GM12875 (cell line): Measurements from ENCODE around the gene SRC.

Experiments
- H3K4me3 ChIP-seq: one replicate; pipeline ENCODE4 v1.5.1; 2011; ENCODE audit warnings: low read depth, low read length, control low read depth
- TF ChIP-seq, protein P1 (sequence below): IDR thresholded peaks from 2 replicates; pipeline ENCODE4 v1.5.1; 2011; ENCODE audit warnings: low read depth, mild to moderate bottlenecking, control low read depth, inconsistent platforms, low read length, moderate library complexity, borderline replicate concordance; ENCODE audit not compliant: insufficient read depth

The SRC gene

GRCh38 chr20:37397076-37397953 is 51.4 kb downstream of the SRC start:
- TF ChIP-seq, protein P1, sequence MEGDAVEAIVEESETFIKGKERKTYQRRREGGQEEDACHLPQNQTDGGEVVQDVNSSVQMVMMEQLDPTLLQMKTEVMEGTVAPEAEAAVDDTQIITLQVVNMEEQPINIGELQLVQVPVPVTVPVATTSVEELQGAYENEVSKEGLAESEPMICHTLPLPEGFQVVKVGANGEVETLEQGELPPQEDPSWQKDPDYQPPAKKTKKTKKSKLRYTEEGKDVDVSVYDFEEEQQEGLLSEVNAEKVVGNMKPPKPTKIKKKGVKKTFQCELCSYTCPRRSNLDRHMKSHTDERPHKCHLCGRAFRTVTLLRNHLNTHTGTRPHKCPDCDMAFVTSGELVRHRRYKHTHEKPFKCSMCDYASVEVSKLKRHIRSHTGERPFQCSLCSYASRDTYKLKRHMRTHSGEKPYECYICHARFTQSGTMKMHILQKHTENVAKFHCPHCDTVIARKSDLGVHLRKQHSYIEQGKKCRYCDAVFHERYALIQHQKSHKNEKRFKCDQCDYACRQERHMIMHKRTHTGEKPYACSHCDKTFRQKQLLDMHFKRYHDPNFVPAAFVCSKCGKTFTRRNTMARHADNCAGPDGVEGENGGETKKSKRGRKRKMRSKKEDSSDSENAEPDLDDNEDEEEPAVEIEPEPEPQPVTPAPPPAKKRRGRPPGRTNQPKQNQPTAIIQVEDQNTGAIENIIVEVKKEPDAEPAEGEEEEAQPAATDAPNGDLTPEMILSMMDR, result no peak
- no peak overlapping the region for H3K4me3 ChIP-seq

GRCh38 chr20:37397954-37398749 is 52.2 kb downstream of the SRC start:
- no peak overlapping the region for H3K4me3 ChIP-seq
- TF ChIP-seq, protein P1, result no peak

- TF ChIP-seq, protein P1, result no peak
These were observed 53.0 kb downstream of the SRC start for GRCh38 chr20:37398750-37399621.

DNA sequence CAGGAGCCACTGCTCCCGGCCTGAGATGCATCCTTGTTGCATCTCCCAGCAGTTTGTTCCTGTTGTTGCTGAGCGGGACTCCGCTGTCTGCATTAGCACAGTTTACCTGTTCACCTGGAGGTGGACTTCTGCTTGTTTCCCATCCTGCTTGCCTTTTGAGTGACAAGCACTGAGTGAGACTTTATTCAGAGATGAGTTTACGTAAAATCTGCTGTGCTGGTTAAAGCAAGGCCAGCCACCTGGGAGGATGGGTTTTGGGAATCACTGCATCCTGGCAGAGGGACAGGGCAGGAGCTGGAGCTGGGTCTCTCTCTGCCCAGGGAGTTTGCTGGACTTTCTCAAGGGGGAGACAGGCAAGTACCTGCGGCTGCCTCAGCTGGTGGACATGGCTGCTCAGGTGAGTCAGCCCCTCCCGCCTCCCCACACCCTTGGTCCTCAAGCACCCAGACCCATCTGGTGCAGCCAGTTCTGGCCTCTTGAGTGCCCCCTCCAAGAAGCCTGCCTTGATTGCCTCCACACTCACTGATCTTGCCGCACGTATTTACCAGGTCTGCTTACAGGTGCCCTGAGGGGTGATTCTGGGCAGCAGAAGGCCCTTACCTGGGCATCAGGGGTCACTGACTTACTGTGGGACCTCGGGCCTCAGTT is 55.5 kb downstream of the SRC start:
- TF ChIP-seq, protein P1, result no peak
- H3K4me3 ChIP-seq, result no peak overlapping the region

More at GRCh38 chr20:37398750-37399621, 53.0 kb downstream of the SRC start:
- H3K4me3 ChIP-seq, result no peak overlapping the region

DNA sequence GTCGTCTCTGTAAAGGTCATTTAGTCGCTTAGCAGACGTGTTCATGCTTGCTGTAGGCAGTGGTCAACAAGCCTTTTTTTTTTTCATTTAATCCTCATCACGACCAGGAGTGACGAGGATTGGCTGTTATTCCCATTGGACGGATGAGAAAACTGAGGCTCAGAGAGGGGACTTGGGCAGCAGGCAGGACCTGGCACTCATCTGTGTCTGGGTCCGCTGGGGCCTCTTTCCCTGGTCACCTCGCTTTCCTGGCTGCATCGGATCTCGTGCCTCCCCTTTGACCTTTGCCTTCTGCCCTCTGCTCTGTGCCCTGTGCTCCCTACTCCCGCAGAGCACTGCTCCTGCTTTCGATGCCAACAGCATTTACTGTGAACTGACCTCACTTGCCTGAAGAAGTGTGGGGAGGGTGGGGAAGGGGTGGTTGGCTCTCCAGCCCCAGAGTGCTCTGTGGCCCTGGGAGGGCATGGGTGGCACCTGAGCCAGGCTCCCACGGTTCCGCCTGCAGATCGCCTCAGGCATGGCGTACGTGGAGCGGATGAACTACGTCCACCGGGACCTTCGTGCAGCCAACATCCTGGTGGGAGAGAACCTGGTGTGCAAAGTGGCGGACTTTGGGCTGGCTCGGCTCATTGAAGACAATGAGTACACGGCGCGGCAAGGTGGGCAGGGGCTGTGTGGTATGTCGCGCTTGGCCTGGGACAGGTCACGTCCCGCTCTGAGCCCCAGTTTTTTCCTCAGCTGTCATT is 56.2 kb downstream of the SRC start:
- TF ChIP-seq, protein P1, result no peak

More for the DNA sequence above, 56.2 kb downstream of the SRC start:
- H3K4me3 ChIP-seq, result no peak overlapping the region
